Mesendoderm (in vitro differentiated cells): ENCODE results near the gene SPATA32.

Experiments used
- DNase-seq: peaks from one replicate; pipeline ENCODE4 v3.0.0; 2013
- H2AK5ac ChIP-seq: 2 replicates; pipeline ENCODE4 v1.6.1; 2013; ENCODE audit warnings: low read length, inconsistent platforms
- H2BK120ac ChIP-seq: 2 replicates; pipeline ENCODE4 v1.6.1; 2013; ENCODE audit warnings: low read depth, mild to moderate bottlenecking, low read length, moderate library complexity, mixed read lengths
- H2BK15ac ChIP-seq: replicated peaks from 2 replicates; pipeline ENCODE4 v1.6.1; 2013; ENCODE audit warnings: low read depth, mild to moderate bottlenecking, moderate library complexity
- H2BK5ac ChIP-seq: 2 replicates; pipeline ENCODE4 v1.6.1; 2013; ENCODE audit warnings: low read length, inconsistent platforms
- H3K18ac ChIP-seq: 2 replicates; pipeline ENCODE4 v1.6.1; 2013; ENCODE audit warnings: mild to moderate bottlenecking, low read length, mixed read lengths
- H3K23ac ChIP-seq: one replicate; pipeline ENCODE4 v1.6.1; 2013; ENCODE audit warnings: low read length
- H3K27ac ChIP-seq: 2 replicates; pipeline ENCODE4 v1.5.1; 2013; ENCODE audit warnings: low read depth, mild to moderate bottlenecking, inconsistent platforms, low read length, moderate library complexity
- H3K27me3 ChIP-seq: 2 replicates; pipeline ENCODE4 v1.6.1; 2013; ENCODE audit warnings: low read length, control low read depth, mild to moderate bottlenecking, inconsistent platforms; ENCODE audit not compliant: insufficient read depth, poor library complexity
- H3K36me3 ChIP-seq: 2 replicates; pipeline ENCODE4 v1.6.1; 2013; ENCODE audit warnings: low read length, inconsistent platforms; ENCODE audit not compliant: control insufficient read depth, insufficient read depth
- H3K4ac ChIP-seq: one replicate; pipeline ENCODE4 v1.6.1; 2013; ENCODE audit warnings: low read depth, mild to moderate bottlenecking, low read length, moderate library complexity
- H3K4me1 ChIP-seq: 2 replicates; pipeline ENCODE4 v1.6.1; 2013; ENCODE audit warnings: low read depth, low read length, inconsistent platforms; ENCODE audit not compliant: control insufficient read depth
- H3K4me2 ChIP-seq: 2 replicates; pipeline ENCODE4 v1.6.1; 2013; ENCODE audit warnings: low read length
- H3K4me3 ChIP-seq: 2 replicates; pipeline ENCODE4 v1.5.1; 2013; ENCODE audit warnings: mild to moderate bottlenecking, low read length
- H3K56ac ChIP-seq: one replicate; pipeline ENCODE4 v1.6.1; 2013; ENCODE audit warnings: low read length
- H3K79me1 ChIP-seq: 2 replicates; pipeline ENCODE4 v1.6.1; 2013; ENCODE audit warnings: low read length, inconsistent platforms
- H3K79me2 ChIP-seq: 2 replicates; pipeline ENCODE4 v1.6.1; 2013; ENCODE audit warnings: mild to moderate bottlenecking, low read length; ENCODE audit not compliant: control insufficient read depth, insufficient read depth
- H3K9ac ChIP-seq: 2 replicates; pipeline ENCODE4 v1.6.1; 2013; ENCODE audit warnings: low read length, inconsistent platforms
- H4K5ac ChIP-seq: one replicate; pipeline ENCODE4 v1.6.1; 2013; ENCODE audit warnings: low read length
- H4K8ac ChIP-seq: one replicate; pipeline ENCODE4 v1.6.1; 2013; ENCODE audit warnings: low read depth, mild to moderate bottlenecking, control low read depth, low read length, moderate library complexity
- WGBS: extraction: QIAGEN DNeasy Blood & Tissue Kit; methylation state at CpG from one replicate; pipeline ENCODE4 v1.1.7; 2013; ENCODE audit warnings: low lambda C conversion rate, missing lambda C conversion rate; ENCODE audit not compliant: insufficient coverage; ENCODE audit errors: extremely low coverage; 5-methylcytosine and 5-hydroxymethylcytosine counted together

Gene SPATA32

GRCh38 chr17:45292696-45293412 lies 31.0 kb upstream of the SPATA32 start:
- Histone ChIP-seq H3K4me1 (no peaks in the 10 kb centered on the region), H3K4me2 (no peak overlapping the region), H3K4ac (no peak overlapping the region), H3K27me3 (no peaks in the 10 kb centered on the region), H3K79me1 (peaks cover 7% of the 10 kb centered on the region), H3K9ac (no peak overlapping the region), H3K79me2 (no peaks in the 10 kb centered on the region), H4K5ac (no peak overlapping the region), H3K4me3 (no peak overlapping the region), H2BK5ac (no peak overlapping the region), H2AK5ac (no peak overlapping the region), H2BK120ac (no peak overlapping the region), H4K8ac (no peak overlapping the region), H2BK15ac (no peak overlapping the region), H3K23ac (no peak overlapping the region), H3K56ac (no peak overlapping the region), H3K36me3 (peaks cover 1% of the 10 kb centered on the region), H3K18ac (no peak overlapping the region), H3K27ac (no peak overlapping the region)
- no CpG with 5 or more reads among the region's 12 CpGs for WGBS
- DNase-seq = no peak

- Histone ChIP-seq H3K27me3 (no peaks in the 10 kb centered on the region), H3K79me1 (peaks cover 2% of the 10 kb centered on the region), H3K9ac (no peak overlapping the region), H3K36me3 (peaks cover 1% of the 10 kb centered on the region), H3K4me2 (no peak overlapping the region), H2AK5ac (no peak overlapping the region), H2BK15ac (no peak overlapping the region), H3K27ac (no peak overlapping the region), H4K5ac (no peak overlapping the region), H3K23ac (no peak overlapping the region), H3K18ac (no peak overlapping the region), H4K8ac (no peak overlapping the region), H3K4me1 (no peaks in the 10 kb centered on the region), H3K4ac (no peak overlapping the region), H3K79me2 (no peaks in the 10 kb centered on the region), H3K56ac (no peak overlapping the region), H2BK5ac (no peak overlapping the region), H2BK120ac (no peak overlapping the region), H3K4me3 (no peak overlapping the region)
- WGBS = no CpG with 5 or more reads among the region's 5 CpGs
- no peak for DNase-seq
Observed at GRCh38 chr17:45291171-45291805, 29.4 kb upstream of the SPATA32 start.

- no peaks in the 10 kb centered on the region for H3K79me2 ChIP-seq
- H3K4me3 ChIP-seq = no peak overlapping the region
- no peak overlapping the region for H4K5ac ChIP-seq
- WGBS = no CpG with 5 or more reads among the region's 11 CpGs
- H3K4ac ChIP-seq = no peak overlapping the region
- H3K4me1 ChIP-seq = no peaks in the 10 kb centered on the region
- no peak overlapping the region for H3K23ac ChIP-seq
- H3K4me2 ChIP-seq = no peak overlapping the region
- H3K27ac ChIP-seq = no peak overlapping the region
- no peak overlapping the region for H3K9ac ChIP-seq
- H3K79me1 ChIP-seq = peaks cover 2% of the 10 kb centered on the region
- no peak for DNase-seq
- H2AK5ac ChIP-seq = no peak overlapping the region
- no peak overlapping the region for H3K56ac ChIP-seq
- no peak overlapping the region for H4K8ac ChIP-seq
- H3K36me3 ChIP-seq = peaks cover 1% of the 10 kb centered on the region
- no peaks in the 10 kb centered on the region for H3K27me3 ChIP-seq
- no peak overlapping the region for H2BK120ac ChIP-seq
- no peak overlapping the region for H2BK5ac ChIP-seq
- H2BK15ac ChIP-seq = no peak overlapping the region
- H3K18ac ChIP-seq = no peak overlapping the region
Observed at GRCh38 chr17:45290269-45290765, 28.4 kb upstream of the SPATA32 start.

- no peak overlapping the region for H3K4me2 ChIP-seq
- H3K79me2 ChIP-seq = no peaks in the 10 kb centered on the region
- H2AK5ac ChIP-seq = no peak overlapping the region
- no CpG with 5 or more reads among the region's 15 CpGs for WGBS
- no peak overlapping the region for H4K5ac ChIP-seq
- no peak for DNase-seq
- no peak overlapping the region for H3K9ac ChIP-seq
- no peak overlapping the region for H3K56ac ChIP-seq
- H3K79me1 ChIP-seq = peaks cover 2% of the 10 kb centered on the region
- H3K27ac ChIP-seq = no peak overlapping the region
- H3K23ac ChIP-seq = no peak overlapping the region
- no peak overlapping the region for H4K8ac ChIP-seq
- no peak overlapping the region for H2BK120ac ChIP-seq
- no peaks in the 10 kb centered on the region for H3K27me3 ChIP-seq
- H3K18ac ChIP-seq = no peak overlapping the region
- H3K36me3 ChIP-seq = peaks cover 1% of the 10 kb centered on the region
- no peaks in the 10 kb centered on the region for H3K4me1 ChIP-seq
- no peak overlapping the region for H2BK5ac ChIP-seq
- no peak overlapping the region for H2BK15ac ChIP-seq
- no peak overlapping the region for H3K4me3 ChIP-seq
- H3K4ac ChIP-seq = no peak overlapping the region
Observed at GRCh38 chr17:45289301-45290268, 27.7 kb upstream of the SPATA32 start.

GRCh38 chr17:45288825-45289224 lies 26.9 kb upstream of the SPATA32 start:
- no peak for DNase-seq
- H3K4me2 ChIP-seq = no peak overlapping the region
- no peak overlapping the region for H2AK5ac ChIP-seq
- no peaks in the 10 kb centered on the region for H3K4me1 ChIP-seq
- no peak overlapping the region for H2BK15ac ChIP-seq
- no peaks in the 10 kb centered on the region for H3K27me3 ChIP-seq
- H3K4ac ChIP-seq = no peak overlapping the region
- no peak overlapping the region for H3K4me3 ChIP-seq
- no peaks in the 10 kb centered on the region for H3K79me2 ChIP-seq
- no peak overlapping the region for H2BK5ac ChIP-seq
- H3K56ac ChIP-seq = no peak overlapping the region
- no peak overlapping the region for H3K27ac ChIP-seq
- no peak overlapping the region for H4K8ac ChIP-seq
- H3K23ac ChIP-seq = no peak overlapping the region
- no peak overlapping the region for H4K5ac ChIP-seq
- peaks cover 2% of the 10 kb centered on the region for H3K79me1 ChIP-seq
- peaks cover 1% of the 10 kb centered on the region for H3K36me3 ChIP-seq
- no peak overlapping the region for H3K18ac ChIP-seq
- no CpG with 5 or more reads among the region's 10 CpGs for WGBS
- H2BK120ac ChIP-seq = no peak overlapping the region
- no peak overlapping the region for H3K9ac ChIP-seq
